WERI-Rb-1 (cell line): ENCODE results near the gene KCND3.

Source experiments
- DNase-seq: peaks from one replicate; pipeline ENCODE4 v3.0.0-alpha.2; 2020
- H3K27ac ChIP-seq: fragments of 250-450 bp; sonication (Bioruptor Pico); 2 replicates; pipeline ENCODE4 v1.5.1; 2020; ENCODE audit warnings: mild to moderate bottlenecking, moderate library complexity
- H3K27me3 ChIP-seq: fragments of 250-450 bp; sonication (Bioruptor Pico); 2 replicates; pipeline ENCODE4 v1.5.1; 2021; ENCODE audit warnings: mild to moderate bottlenecking, low read depth, moderate library complexity; ENCODE audit not compliant: insufficient read depth, severe bottlenecking
- H3K36me3 ChIP-seq: fragments of 250-450 bp; sonication (Bioruptor Pico); 2 replicates; pipeline ENCODE4 v1.5.1; 2020; ENCODE audit warnings: mild to moderate bottlenecking, moderate library complexity
- H3K4me3 ChIP-seq: 2 replicates; pipeline ENCODE4 v1.5.1; 2011; ENCODE audit warnings: low read depth, mild to moderate bottlenecking, control low read depth, low read length
- H3K9me3 ChIP-seq: fragments of 250-450 bp; sonication (Bioruptor Pico); 2 replicates; pipeline ENCODE4 v1.5.1; 2021; ENCODE audit warnings: mild to moderate bottlenecking, moderate library complexity; ENCODE audit not compliant: severe bottlenecking
- CTCF ChIP-seq: IDR thresholded peaks from 2 replicates; pipeline ENCODE4 v1.5.1; 2011; ENCODE audit warnings: low read depth, mild to moderate bottlenecking, control low read depth, inconsistent platforms, low read length

Gene KCND3

DNA sequence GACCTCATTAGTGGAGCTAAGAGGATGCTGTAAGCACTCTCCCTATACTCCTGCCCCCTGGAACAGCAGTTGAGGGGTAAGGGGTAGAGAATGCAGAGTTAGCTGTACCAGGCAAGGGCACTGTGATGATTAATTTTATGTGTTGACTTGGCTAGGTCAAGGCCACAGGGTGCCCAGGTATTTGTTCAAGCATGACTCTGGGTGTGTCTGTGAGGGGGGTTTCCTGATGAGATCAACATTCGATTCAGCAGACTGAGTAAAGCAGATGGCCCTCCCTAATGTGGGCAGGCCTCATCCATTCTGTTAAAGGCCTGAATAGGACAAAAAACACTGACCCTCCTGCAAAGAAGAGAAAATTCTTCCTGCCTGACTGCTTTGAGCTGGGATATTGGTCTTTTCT is 110.8 kb downstream of the KCND3 start:
- Histone ChIP-seq H3K4me3 (no peak overlapping the region), H3K36me3 (no peaks in the 10 kb centered on the region), H3K27ac (no peak overlapping the region), H3K9me3 (no peaks in the 10 kb centered on the region), H3K27me3 (no peaks in the 10 kb centered on the region)
- no peak for TF ChIP-seq CTCF
- no peak for DNase-seq

DNA sequence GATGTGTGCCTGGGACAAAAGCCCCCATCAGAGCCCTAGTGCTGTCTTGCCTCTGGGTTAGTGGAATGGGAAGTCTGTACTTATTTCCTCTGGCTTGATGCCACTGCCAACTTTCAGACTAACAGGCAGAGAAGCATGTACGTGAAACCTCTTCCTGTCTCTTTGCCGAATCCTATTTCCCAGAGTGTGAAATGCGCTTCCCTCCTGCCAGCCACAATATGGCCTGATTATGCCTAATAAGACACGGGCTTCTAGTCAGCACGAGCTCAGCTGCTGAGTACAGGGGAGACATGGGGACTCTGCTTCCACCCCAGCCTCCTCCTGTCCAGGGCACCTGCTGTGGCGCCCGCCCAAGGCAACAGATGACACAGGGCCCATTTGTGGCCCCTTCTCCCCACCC is 111.4 kb downstream of the KCND3 start:
- DNase-seq: no peak
- H3K4me3 ChIP-seq: no peak overlapping the region
- no peaks in the 10 kb centered on the region for H3K27me3 ChIP-seq
- H3K9me3 ChIP-seq: no peaks in the 10 kb centered on the region
- no peak for TF ChIP-seq CTCF
- H3K36me3 ChIP-seq: no peaks in the 10 kb centered on the region
- no peak overlapping the region for H3K27ac ChIP-seq

DNA sequence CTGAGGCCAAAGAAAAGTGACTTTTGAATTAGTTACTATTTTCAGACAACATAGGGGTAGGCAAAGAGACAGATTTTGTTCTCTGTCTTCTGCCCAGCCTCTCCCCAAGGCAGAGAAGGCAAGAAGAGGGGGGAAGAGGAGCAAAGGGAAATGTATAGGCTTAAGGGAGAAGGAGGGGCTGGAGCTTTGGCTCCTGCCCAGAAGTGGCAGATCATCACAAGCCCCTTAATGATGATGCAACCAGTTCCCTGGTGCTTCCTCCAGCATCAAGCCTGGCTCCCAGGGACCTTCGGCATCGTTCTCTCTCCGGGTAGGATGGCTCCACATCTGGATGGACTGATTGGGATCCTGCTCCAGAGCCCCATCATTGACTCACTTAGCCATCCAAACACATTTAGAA is 112.8 kb downstream of the KCND3 start:
- Histone ChIP-seq H3K27me3 (no peaks in the 10 kb centered on the region), H3K9me3 (no peaks in the 10 kb centered on the region), H3K36me3 (no peaks in the 10 kb centered on the region), H3K4me3 (no peak overlapping the region), H3K27ac (no peak overlapping the region)
- TF ChIP-seq CTCF: no peak
- DNase-seq: no peak

DNA sequence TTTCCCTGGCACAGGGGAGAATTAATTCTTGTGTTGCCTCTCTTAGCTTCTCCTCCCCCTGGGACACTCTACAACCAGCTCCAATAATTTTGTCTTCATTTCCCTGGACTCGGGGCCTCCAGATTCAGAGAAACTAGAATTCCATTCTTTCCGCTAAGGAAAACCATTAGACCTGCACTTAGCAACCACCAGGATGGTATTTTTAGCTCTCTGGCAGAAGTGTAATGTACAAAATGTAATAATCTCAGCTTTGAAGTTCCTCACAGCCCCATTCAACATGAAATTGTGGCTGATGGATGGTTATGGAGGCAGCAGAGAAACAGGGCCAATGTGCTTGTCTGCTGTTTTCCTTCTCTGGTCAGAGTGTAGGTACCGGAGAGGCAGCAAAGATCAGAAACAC is 113.8 kb downstream of the KCND3 start:
- Histone ChIP-seq H3K36me3 (no peaks in the 10 kb centered on the region), H3K9me3 (no peaks in the 10 kb centered on the region), H3K4me3 (no peak overlapping the region), H3K27ac (no peak overlapping the region), H3K27me3 (no peaks in the 10 kb centered on the region)
- no peak for DNase-seq
- TF ChIP-seq CTCF: no peak

DNA sequence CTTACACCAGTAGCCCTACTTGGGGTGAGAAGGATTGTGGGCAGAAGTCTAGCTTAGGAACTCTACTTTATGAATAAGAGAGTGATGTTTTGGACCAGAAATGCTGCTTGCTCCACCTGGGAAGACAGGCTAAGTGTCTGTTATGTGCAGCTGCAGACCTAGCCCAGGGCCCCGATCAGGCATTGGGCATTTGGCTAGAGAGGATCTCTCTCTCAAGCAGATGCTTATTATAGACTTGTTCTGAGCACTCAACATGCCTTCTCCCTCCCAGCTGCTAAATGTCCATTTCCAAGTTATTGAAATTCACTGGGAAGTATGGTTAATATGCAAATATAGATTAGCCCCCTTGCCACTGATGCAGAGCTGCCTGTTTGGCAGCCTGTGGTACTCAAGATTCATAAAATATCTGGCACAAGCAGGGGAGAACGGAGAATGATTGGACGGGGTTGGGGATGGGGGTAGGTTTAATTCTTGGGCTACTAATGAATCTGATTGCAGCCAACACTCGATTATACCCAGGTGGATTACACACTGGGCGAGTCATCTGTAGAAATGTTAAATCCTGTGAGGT is 115.9 kb downstream of the KCND3 start:
- H3K4me3 ChIP-seq: no peak overlapping the region
- H3K27ac ChIP-seq: no peak overlapping the region
- no peak for DNase-seq
- H3K27me3 ChIP-seq: no peaks in the 10 kb centered on the region
- no peaks in the 10 kb centered on the region for H3K9me3 ChIP-seq
- no peaks in the 10 kb centered on the region for H3K36me3 ChIP-seq
- TF ChIP-seq CTCF: no peak

- TF ChIP-seq CTCF: no peak
- Histone ChIP-seq H3K27me3 (no peaks in the 10 kb centered on the region), H3K9me3 (no peaks in the 10 kb centered on the region), H3K27ac (no peak overlapping the region), H3K4me3 (no peak overlapping the region), H3K36me3 (no peaks in the 10 kb centered on the region)
- no peak for DNase-seq
These were observed 119.3 kb downstream of the KCND3 start for GRCh38 chr1:111870181-111870580.
